ENCODE results near the gene TMEM88.

TMEM88 gene

GRCh38 chr17:7833795-7834541 is 20.9 kb upstream of the TMEM88 start, which contains the start of gene KDM6B:
Gene KDM6B (plus strand): TSS chr17:7834217. CDS start chr17:7845555, 11,338 bp downstream.
- DNase-seq, result peak; percentile 58

- DNase-seq, result no peak
Measured at GRCh38 chr17:7834542-7834956, 20.3 kb upstream of the TMEM88 start.

GRCh38 chr17:7834957-7835813 is 19.7 kb upstream of the TMEM88 start:
- DNase-seq, result peak; percentile 94

- DNase-seq, result no peak
Measured at GRCh38 chr17:7835814-7836595, 18.9 kb upstream of the TMEM88 start.

- peak; percentile 92 for DNase-seq
Measured at GRCh38 chr17:7836596-7837407, 18.1 kb upstream of the TMEM88 start.

- DNase-seq, result no peak
Measured at GRCh38 chr17:7837408-7838088, 17.3 kb upstream of the TMEM88 start.

- DNase-seq, result no peak
Measured at GRCh38 chr17:7838090-7839075, 16.5 kb upstream of the TMEM88 start.

- DNase-seq, result no peak
Measured at GRCh38 chr17:7839190-7839875, 15.5 kb upstream of the TMEM88 start.

- no peak for DNase-seq
Measured at GRCh38 chr17:7839876-7840261, 15.0 kb upstream of the TMEM88 start.

- DNase-seq, result no peak
Measured at GRCh38 chr17:7840441-7840840, 14.4 kb upstream of the TMEM88 start.

- DNase-seq, result no peak
Measured at GRCh38 chr17:7840875-7841274, 14.0 kb upstream of the TMEM88 start.

GRCh38 chr17:7841396-7841914 is 13.4 kb upstream of the TMEM88 start:
- no peak for DNase-seq

- peak; percentile 83 for DNase-seq
Measured at GRCh38 chr17:7841915-7842379, 12.9 kb upstream of the TMEM88 start.

- no peak for DNase-seq
Measured at GRCh38 chr17:7842380-7843256, 12.2 kb upstream of the TMEM88 start.

GRCh38 chr17:7843257-7843535 is 11.7 kb upstream of the TMEM88 start:
- DNase-seq, result no peak

GRCh38 chr17:7843536-7844291 is 11.2 kb upstream of the TMEM88 start:
- DNase-seq, result peak; percentile 67

GRCh38 chr17:7844292-7845154 is 10.3 kb upstream of the TMEM88 start:
- peak; percentile 79 for DNase-seq
